HG03457 (cell line): ENCODE data around the gene FNTB.

ENCODE experiments used
- ATAC-seq: cut with Tn5 transposase; IDR thresholded peaks from one replicate; pipeline ENCODE4 v1.9.1; 2021; ENCODE audit warnings: moderate number of reproducible peaks; ENCODE audit not compliant: unreplicated experiment

FNTB gene

GRCh38 chr14:65044596-65044959 lies 57.9 kb downstream of the FNTB start:
- ATAC-seq = no peak

- ATAC-seq = no peak
Measured at GRCh38 chr14:65045006-65045405, 58.3 kb downstream of the FNTB start.

GRCh38 chr14:65045709-65046108 lies 59.0 kb downstream of the FNTB start:
- ATAC-seq = no peak

GRCh38 chr14:65052832-65053231 lies 66.1 kb downstream of the FNTB start:
- ATAC-seq = no peak

- no peak for ATAC-seq
Measured at GRCh38 chr14:65053466-65053865, 66.8 kb downstream of the FNTB start.

GRCh38 chr14:65054471-65055085 lies 67.9 kb downstream of the FNTB start:
- ATAC-seq = no peak

- no peak for ATAC-seq
Measured at GRCh38 chr14:65057695-65058094, 71.0 kb downstream of the FNTB start.

GRCh38 chr14:65062096-65063075 lies 75.7 kb downstream of the FNTB start:
- no peak for ATAC-seq

- ATAC-seq = no peak
Measured at GRCh38 chr14:65065719-65066118, 79.0 kb downstream of the FNTB start.

GRCh38 chr14:65069874-65070413 lies 83.2 kb downstream of the FNTB start:
- no peak for ATAC-seq

- ATAC-seq = no peak
Measured at GRCh38 chr14:65070471-65070976, 83.8 kb downstream of the FNTB start.

GRCh38 chr14:65071544-65071943 lies 84.8 kb downstream of the FNTB start:
- no peak for ATAC-seq

GRCh38 chr14:65072256-65072655 lies 85.6 kb downstream of the FNTB start:
- ATAC-seq = no peak

GRCh38 chr14:65072937-65073336 lies 86.2 kb downstream of the FNTB start:
- no peak for ATAC-seq

- ATAC-seq = no peak
Measured at GRCh38 chr14:65073605-65074201, 87.0 kb downstream of the FNTB start.

GRCh38 chr14:65074449-65075150 lies 87.9 kb downstream of the FNTB start:
- ATAC-seq = no peak

GRCh38 chr14:65075628-65076325 lies 89.1 kb downstream of the FNTB start:
- ATAC-seq = no peak

GRCh38 chr14:65077318-65077717 lies 90.6 kb downstream of the FNTB start:
- no peak for ATAC-seq

GRCh38 chr14:65079201-65079600 lies 92.5 kb downstream of the FNTB start:
- ATAC-seq = no peak

- no peak for ATAC-seq
Measured at GRCh38 chr14:65079768-65080167, 93.1 kb downstream of the FNTB start.
